Caco-2 (cell line): ENCODE measurements around the gene PARVB. TPM values are rescaled to one million over a fixed set of nuclear protein-coding genes. Genes with fewer than 3 reads are reported as not detected.

Experiments
- BruUV-seq: library from RNA; stranded (reverse); fragments of 400-500 nt; replicated peaks from 2 replicates; lab custom pipeline; 2021; lab: Mats Ljungman, UMichigan
- CTCF ChIA-PET: fragments of 300-600 bp; sonication (Branson Sonifier 250); formaldehyde crosslinking; loops from one replicate; lab custom pipeline; 2022; ENCODE audit warnings: antibody characterized with exemption; lab: Charles Lee
- POLR2A ChIA-PET: fragments of 300-600 bp; sonication (Branson Sonifier 250); formaldehyde crosslinking; loops from one replicate; lab custom pipeline; 2022; ENCODE audit warnings: antibody characterized with exemption; lab: Charles Lee
- DNase-seq, 2 experiments: peaks; one replicate each; pipeline versions ENCODE4 v3.0.0 to v3.0.0-alpha.2; 2020 to 2022
- H3K27me3 ChIP-seq: replicated peaks from 2 replicates; pipeline ENCODE4 v1.6.0; 2011; ENCODE audit warnings: low read length; ENCODE audit not compliant: control insufficient read depth, insufficient read depth
- H3K36me3 ChIP-seq: 2 replicates; pipeline ENCODE4 v1.5.1; 2011; ENCODE audit warnings: low read length; ENCODE audit not compliant: control insufficient read depth, insufficient read depth
- H3K4me1 ChIP-seq: fragments of 250-450 bp; sonication (Bioruptor Pico); 2 replicates; pipeline ENCODE4 v1.5.1; 2020; ENCODE audit warnings: mild to moderate bottlenecking
- H3K4me3 ChIP-seq: 2 replicates; pipeline ENCODE4 v1.5.1; 2011; ENCODE audit warnings: low read depth, mild to moderate bottlenecking, control low read depth, low read length
- H3K9me3 ChIP-seq: fragments of 250-450 bp; sonication (Bioruptor Pico); 2 replicates; pipeline ENCODE4 v1.5.1; 2020; ENCODE audit warnings: mild to moderate bottlenecking, moderate library complexity
- H3K27ac Mint-ChIP-seq: one replicate; pipeline ENCODE4 v1.8.0; 2022; ENCODE audit warnings: mixed read lengths; ENCODE audit not compliant: unreplicated experiment
- H3K27me3 Mint-ChIP-seq: one replicate; pipeline ENCODE4 v1.8.0; 2022; ENCODE audit warnings: mixed read lengths; ENCODE audit not compliant: insufficient read depth, unreplicated experiment
- H3K36me3 Mint-ChIP-seq: one replicate; pipeline ENCODE4 v1.8.0; 2022; ENCODE audit warnings: mild to moderate bottlenecking, mixed read lengths; ENCODE audit not compliant: insufficient read depth, unreplicated experiment
- H3K4me1 Mint-ChIP-seq: one replicate; pipeline ENCODE4 v1.8.0; 2022; ENCODE audit warnings: low read depth, mixed read lengths; ENCODE audit not compliant: unreplicated experiment
- H3K4me3 Mint-ChIP-seq: one replicate; pipeline ENCODE4 v1.8.0; 2022; ENCODE audit warnings: mild to moderate bottlenecking, moderate library complexity, mixed read lengths; ENCODE audit not compliant: unreplicated experiment
- H3K9me3 Mint-ChIP-seq: one replicate; pipeline ENCODE4 v1.8.0; 2022; ENCODE audit warnings: mixed read lengths; ENCODE audit not compliant: unreplicated experiment
- intact Hi-C: fragments of 100-400 bp; cut with micrococcal nuclease; formaldehyde crosslinking; loops from one replicate; pipeline ENCODE4 v1.10.0; 2022; ENCODE audit not compliant: unreplicated experiment
- total RNA-seq: library from RNA; stranded (reverse); gene quantifications from 2 replicates; pipeline ENCODE4 v1.2.3, GENCODE V29; 2022
- TF ChIP-seq, protein P1 (sequence below), 2 experiments: fragments of 200-600 bp in 1 of 2; IDR thresholded peaks; 1 replicate in 1 of 2; 2 replicates in 1 of 2; pipeline versions ENCODE4 v1.5.1 to v1.8.0; 2011 to 2022; ENCODE audit warnings: antibody characterized with exemption in 1 of 2, control low read depth in 1 of 2, inconsistent platforms in 1 of 2, low read depth in 1 of 2, low read length in 1 of 2, mild to moderate bottlenecking in 1 of 2, moderate library complexity in 1 of 2; ENCODE audit not compliant: insufficient read depth in 1 of 2, severe bottlenecking in 1 of 2, unreplicated experiment in 1 of 2

The PARVB gene
- total RNA-seq, 1 experiment from 2014 or later, result 28.8 TPM

DNA sequence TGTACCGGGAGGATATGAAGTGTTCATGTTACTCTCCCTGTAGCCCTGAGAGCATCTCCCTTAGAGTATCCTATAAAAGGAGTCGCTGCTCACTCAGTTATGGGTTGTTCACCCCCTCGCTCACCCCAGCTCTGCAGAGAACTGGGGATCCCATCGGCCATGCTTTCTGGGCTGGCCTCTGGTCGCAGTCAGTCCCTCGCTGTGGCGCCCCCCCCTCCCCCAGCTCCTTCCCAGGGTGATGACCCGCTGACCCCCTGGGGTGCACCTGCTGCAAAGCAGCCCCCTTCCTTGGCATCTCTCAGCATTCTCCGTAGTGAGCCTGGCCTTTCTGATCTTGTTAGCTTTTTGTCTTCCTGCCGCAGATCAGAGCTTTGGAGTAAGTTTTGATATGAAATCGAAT, 146.4 kb downstream of the PARVB start:
- DNase-seq, result no peak
- Histone ChIP-seq H3K27me3 (no peaks in the 10 kb centered on the region), H3K36me3 (no peaks in the 10 kb centered on the region), H3K4me1 (no peaks in the 10 kb centered on the region), H3K9me3 (no peaks in the 10 kb centered on the region), H3K4me3 (no peak overlapping the region)
- Mint-ChIP-seq H3K9me3 (no peaks in the 10 kb centered on the region), H3K27ac (no peak overlapping the region), H3K4me1 (no peaks in the 10 kb centered on the region), H3K36me3 (no peaks in the 10 kb centered on the region), H3K4me3 (no peak overlapping the region), H3K27me3 (no peaks in the 10 kb centered on the region)
- TF ChIP-seq, protein P1, sequence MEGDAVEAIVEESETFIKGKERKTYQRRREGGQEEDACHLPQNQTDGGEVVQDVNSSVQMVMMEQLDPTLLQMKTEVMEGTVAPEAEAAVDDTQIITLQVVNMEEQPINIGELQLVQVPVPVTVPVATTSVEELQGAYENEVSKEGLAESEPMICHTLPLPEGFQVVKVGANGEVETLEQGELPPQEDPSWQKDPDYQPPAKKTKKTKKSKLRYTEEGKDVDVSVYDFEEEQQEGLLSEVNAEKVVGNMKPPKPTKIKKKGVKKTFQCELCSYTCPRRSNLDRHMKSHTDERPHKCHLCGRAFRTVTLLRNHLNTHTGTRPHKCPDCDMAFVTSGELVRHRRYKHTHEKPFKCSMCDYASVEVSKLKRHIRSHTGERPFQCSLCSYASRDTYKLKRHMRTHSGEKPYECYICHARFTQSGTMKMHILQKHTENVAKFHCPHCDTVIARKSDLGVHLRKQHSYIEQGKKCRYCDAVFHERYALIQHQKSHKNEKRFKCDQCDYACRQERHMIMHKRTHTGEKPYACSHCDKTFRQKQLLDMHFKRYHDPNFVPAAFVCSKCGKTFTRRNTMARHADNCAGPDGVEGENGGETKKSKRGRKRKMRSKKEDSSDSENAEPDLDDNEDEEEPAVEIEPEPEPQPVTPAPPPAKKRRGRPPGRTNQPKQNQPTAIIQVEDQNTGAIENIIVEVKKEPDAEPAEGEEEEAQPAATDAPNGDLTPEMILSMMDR (IDR thresholded peaks at IDR 0.05; ENCODE audit: insufficient read depth in 1 of 2, low read depth in 1 of 2, low read length in 1 of 2, severe bottlenecking in 1 of 2, unreplicated experiment in 1 of 2), result no peak
- POLR2A ChIA-PET, result no interaction called here
- no TSS peak for BruUV-seq
- intact Hi-C loops, result no loop called here
- CTCF ChIA-PET, result no interaction called here

DNA sequence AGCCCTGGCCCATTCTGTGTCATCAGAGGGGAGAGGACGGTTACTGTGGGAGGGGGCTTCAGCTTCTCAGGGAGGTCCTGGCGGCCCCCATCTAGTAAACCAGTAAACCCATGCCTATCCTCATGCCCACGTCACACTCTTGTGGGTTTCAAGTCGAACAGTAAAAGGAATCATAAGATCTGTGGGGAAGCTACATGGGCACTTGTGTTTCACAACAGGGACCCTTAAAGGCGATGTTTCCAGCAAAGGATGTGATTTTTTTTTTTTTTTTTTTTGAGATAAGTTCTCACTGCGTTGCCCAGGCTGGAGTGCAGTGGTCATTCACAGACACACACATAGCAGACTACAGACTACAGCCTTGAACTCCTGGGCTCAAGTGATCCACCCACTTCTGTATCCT, 147.5 kb downstream of the PARVB start:
- Mint-ChIP-seq H3K4me3 (no peak overlapping the region), H3K27ac (no peak overlapping the region), H3K27me3 (peaks cover 3% of the 10 kb centered on the region), H3K9me3 (no peaks in the 10 kb centered on the region), H3K4me1 (no peaks in the 10 kb centered on the region), H3K36me3 (no peaks in the 10 kb centered on the region)
- Histone ChIP-seq H3K9me3 (no peaks in the 10 kb centered on the region), H3K4me3 (no peak overlapping the region), H3K4me1 (no peaks in the 10 kb centered on the region), H3K27me3 (no peaks in the 10 kb centered on the region), H3K36me3 (no peaks in the 10 kb centered on the region)
- no peak for DNase-seq
- TF ChIP-seq, protein P1 (IDR thresholded peaks at IDR 0.05; ENCODE audit: insufficient read depth in 1 of 2, low read depth in 1 of 2, low read length in 1 of 2, severe bottlenecking in 1 of 2, unreplicated experiment in 1 of 2), result no peak
- intact Hi-C loops, result no loop called here
- no TSS peak for BruUV-seq
- CTCF ChIA-PET, result no interaction called here
- POLR2A ChIA-PET, result no interaction called here

DNA sequence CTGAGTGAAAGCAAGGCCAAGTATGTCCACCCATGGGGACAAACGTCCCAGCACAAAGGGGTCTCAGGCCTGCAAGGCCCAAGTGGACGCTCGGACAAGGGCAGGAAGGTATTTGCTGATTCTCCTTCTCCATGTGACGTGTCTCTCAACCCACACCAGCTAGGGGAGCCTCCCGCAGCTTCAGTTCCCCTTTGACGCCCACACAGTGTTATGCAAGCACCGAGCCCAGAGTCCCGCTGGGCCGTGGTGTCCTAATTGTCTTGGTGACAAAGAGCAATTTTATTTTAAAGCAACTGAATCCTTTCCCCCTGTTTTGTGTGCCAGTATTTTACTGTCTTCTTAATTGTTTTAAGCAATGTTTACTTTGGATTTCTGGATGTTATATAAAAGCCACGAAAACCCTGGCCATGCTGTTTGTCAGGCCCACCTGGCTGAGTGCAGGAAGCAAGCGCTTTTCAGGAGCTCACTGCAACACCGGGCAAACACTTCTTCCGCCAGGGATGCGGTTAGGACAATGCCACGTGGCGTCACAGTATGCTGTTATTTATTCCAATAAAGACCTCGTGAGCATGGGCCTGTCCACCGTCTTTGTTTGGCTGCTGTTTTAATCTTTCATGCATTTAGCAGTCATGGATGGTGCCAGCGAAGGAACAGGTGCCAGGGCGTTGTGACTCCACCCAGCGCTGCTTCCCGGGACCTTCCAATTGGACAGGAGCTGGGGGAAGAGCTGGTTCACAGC, 148.4 kb downstream of the PARVB start:
- Mint-ChIP-seq H3K9me3 (no peaks in the 10 kb centered on the region), H3K27me3 (peaks cover 9% of the 10 kb centered on the region), H3K4me3 (no peak overlapping the region), H3K27ac (no peak overlapping the region), H3K36me3 (no peaks in the 10 kb centered on the region), H3K4me1 (no peaks in the 10 kb centered on the region)
- BruUV-seq, result no TSS peak
- TF ChIP-seq, protein P1 (IDR thresholded peaks at IDR 0.05; ENCODE audit: insufficient read depth in 1 of 2, low read depth in 1 of 2, low read length in 1 of 2, severe bottlenecking in 1 of 2, unreplicated experiment in 1 of 2), result no peak
- CTCF ChIA-PET, result no interaction called here
- intact Hi-C loops, result no loop called here
- Histone ChIP-seq H3K27me3 (no peaks in the 10 kb centered on the region), H3K4me3 (no peak overlapping the region), H3K4me1 (no peaks in the 10 kb centered on the region), H3K9me3 (no peaks in the 10 kb centered on the region), H3K36me3 (no peaks in the 10 kb centered on the region)
- POLR2A ChIA-PET, result no interaction called here
- no peak for DNase-seq
